Activated CD8-positive, alpha-beta T cell treated with anti-CD3 and anti-CD28 coated beads for 36 hours (primary cell): ENCODE results near the gene S100A6. TPM values are rescaled to one million over a fixed set of nuclear protein-coding genes. Genes with fewer than 3 reads are reported as not detected.
"Not testable (repeated sequence)": the region's sequence is repeated elsewhere in the genome, so short reads cannot be mapped to it uniquely, and the experiment has no call there.

Experiments
- ATAC-seq: fragments of 200-7000 bp; cut with Tn5 transposase; one replicate; pipeline ENCODE4 v1.10.0; 2021; ENCODE audit warnings: mild to moderate bottlenecking, moderate library complexity
- CTCF ChIA-PET: fragments of 350-600 bp; sonication (Branson Sonifier 250); formaldehyde crosslinking; loops from one replicate; lab custom pipeline; 2021; ENCODE audit warnings: antibody characterized with exemption; lab: Charles Lee
- POLR2A ChIA-PET: fragments of 350-600 bp; sonication (Branson Sonifier 250); formaldehyde crosslinking; loops from one replicate; lab custom pipeline; 2021; ENCODE audit warnings: antibody characterized with exemption; lab: Charles Lee
- DNase-seq: peaks from one replicate; pipeline ENCODE4 v3.0.0-alpha.2; 2020
- H3K27ac Mint-ChIP-seq: one replicate; pipeline ENCODE4 v1.8.0; 2021; ENCODE audit warnings: mild to moderate bottlenecking, mixed read lengths
- H3K27me3 Mint-ChIP-seq: one replicate; pipeline ENCODE4 v1.8.0; 2021; ENCODE audit warnings: mixed read lengths
- H3K36me3 Mint-ChIP-seq: one replicate; pipeline ENCODE4 v1.8.0; 2021; ENCODE audit warnings: low read depth, mixed read lengths
- H3K4me1 Mint-ChIP-seq: one replicate; pipeline ENCODE4 v1.8.0; 2021; ENCODE audit warnings: low read depth, mixed read lengths
- H3K4me3 Mint-ChIP-seq: one replicate; pipeline ENCODE4 v1.8.0; 2021; ENCODE audit warnings: mild to moderate bottlenecking, moderate library complexity, mixed read lengths
- H3K9me3 Mint-ChIP-seq: one replicate; pipeline ENCODE4 v1.8.0; 2021; ENCODE audit warnings: mixed read lengths
- intact Hi-C: fragments of 100-400 bp; cut with micrococcal nuclease; formaldehyde crosslinking; loops from one replicate; pipeline ENCODE4 v1.10.0; 2022
- total RNA-seq, 2 experiments: library from RNA; stranded (reverse); gene quantifications; one replicate each; pipeline ENCODE4 v1.2.3, GENCODE V29; 2021
- TF ChIP-seq, protein P1 (sequence below): fragments of 200-600 bp; IDR thresholded peaks from one replicate; pipeline ENCODE4 v1.8.0; 2022; ENCODE audit warnings: antibody characterized with exemption, mild to moderate bottlenecking

Gene S100A6
- total RNA-seq, 2 experiments from 2014 or later, result 200 to 211 TPM

DNA sequence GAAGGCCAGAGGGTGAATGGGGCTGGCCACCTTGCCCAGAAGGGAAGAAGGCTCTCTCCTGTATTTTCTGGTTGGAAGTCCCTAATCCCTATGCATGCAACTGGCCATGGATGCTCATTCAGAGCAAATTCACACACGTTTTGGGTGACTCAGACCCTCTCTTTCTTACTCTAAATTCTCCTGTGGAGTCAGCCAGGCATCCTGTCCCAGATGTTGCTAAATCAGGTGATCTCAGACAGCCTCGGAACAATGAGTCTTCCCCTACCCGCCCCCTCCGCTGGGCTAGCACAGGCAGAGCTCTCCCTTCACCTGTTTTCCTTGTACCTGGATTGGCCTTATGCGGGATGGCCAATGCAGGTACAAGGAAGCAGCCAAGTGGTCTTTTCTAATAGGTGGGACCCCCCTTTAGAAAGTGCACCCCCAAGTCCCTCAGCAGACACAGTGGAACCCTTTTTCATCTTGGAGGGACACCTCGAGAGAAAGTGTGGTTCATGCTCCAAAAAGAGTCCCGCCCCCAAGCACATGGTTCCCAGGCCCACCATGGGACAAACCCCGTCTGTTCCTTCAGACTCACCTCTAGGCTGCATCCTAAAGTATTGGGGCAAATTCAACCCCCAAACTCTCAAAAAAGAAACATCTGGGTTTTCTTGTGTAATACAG is 8.6 kb downstream of the S100A6 start:
- Mint-ChIP-seq H3K27ac (no peak overlapping the region), H3K4me1 (peaks cover 22% of the 10 kb centered on the region), H3K27me3 (no peaks in the 10 kb centered on the region), H3K9me3 (no peaks in the 10 kb centered on the region), H3K36me3 (no peaks in the 10 kb centered on the region), H3K4me3 (no peak overlapping the region)
- TF ChIP-seq, protein P1, sequence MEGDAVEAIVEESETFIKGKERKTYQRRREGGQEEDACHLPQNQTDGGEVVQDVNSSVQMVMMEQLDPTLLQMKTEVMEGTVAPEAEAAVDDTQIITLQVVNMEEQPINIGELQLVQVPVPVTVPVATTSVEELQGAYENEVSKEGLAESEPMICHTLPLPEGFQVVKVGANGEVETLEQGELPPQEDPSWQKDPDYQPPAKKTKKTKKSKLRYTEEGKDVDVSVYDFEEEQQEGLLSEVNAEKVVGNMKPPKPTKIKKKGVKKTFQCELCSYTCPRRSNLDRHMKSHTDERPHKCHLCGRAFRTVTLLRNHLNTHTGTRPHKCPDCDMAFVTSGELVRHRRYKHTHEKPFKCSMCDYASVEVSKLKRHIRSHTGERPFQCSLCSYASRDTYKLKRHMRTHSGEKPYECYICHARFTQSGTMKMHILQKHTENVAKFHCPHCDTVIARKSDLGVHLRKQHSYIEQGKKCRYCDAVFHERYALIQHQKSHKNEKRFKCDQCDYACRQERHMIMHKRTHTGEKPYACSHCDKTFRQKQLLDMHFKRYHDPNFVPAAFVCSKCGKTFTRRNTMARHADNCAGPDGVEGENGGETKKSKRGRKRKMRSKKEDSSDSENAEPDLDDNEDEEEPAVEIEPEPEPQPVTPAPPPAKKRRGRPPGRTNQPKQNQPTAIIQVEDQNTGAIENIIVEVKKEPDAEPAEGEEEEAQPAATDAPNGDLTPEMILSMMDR, result no peak
- ChIA-PET POLR2A (no interaction called here), CTCF (interaction anchor here (0.9 to 1.0 kb wide), 3 partner anchors 17 to 87 kb away, joined by 3 to 4 read pairs (median 3); no protein-coding TSS in a partner anchor)
- intact Hi-C loops, result no loop called here
- ATAC-seq (no peak), DNase-seq (no peak)

DNA sequence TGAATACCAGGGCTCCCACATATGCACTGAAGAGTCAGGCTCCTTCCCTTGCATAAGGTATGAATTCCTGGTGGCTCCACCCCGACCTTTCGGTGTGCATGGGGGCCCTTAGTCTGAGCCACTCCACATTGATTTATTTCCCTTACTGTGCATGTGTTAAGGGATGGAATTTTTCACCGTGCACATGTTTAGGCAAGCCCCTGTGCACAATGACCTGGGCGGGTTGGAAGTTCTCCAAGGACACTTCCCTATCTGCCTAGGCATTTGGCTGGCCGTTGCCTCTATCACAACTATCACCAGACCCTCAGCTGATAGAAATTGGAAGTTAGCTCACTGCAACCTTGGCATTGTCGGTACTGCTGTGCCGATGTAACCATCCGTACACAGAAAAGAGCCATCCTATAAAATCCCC is 9.7 kb downstream of the S100A6 start:
- no peak for ATAC-seq
- intact Hi-C loops, result no loop called here
- no peak for DNase-seq
- no peaks in the 10 kb centered on the region for H3K27me3 Mint-ChIP-seq
- no peak overlapping the region for H3K27ac Mint-ChIP-seq
- ChIA-PET POLR2A (interaction anchor here (0.6 to 1.0 kb wide), 3 partner anchors 9 to 398 kb away, joined by 3 to 5 read pairs (median 3); no protein-coding TSS in a partner anchor), CTCF (interaction anchor here (0.8 to 2.8 kb wide), 7 partner anchors 9 to 88 kb away, joined by 3 to 16 read pairs (median 6); partner anchors contain the start of gene S100A6)
- TF ChIP-seq, protein P1, result no peak
- H3K36me3 Mint-ChIP-seq, result no peaks in the 10 kb centered on the region
- H3K9me3 Mint-ChIP-seq, result no peaks in the 10 kb centered on the region
- peaks cover 13% of the 10 kb centered on the region for H3K4me1 Mint-ChIP-seq
- H3K4me3 Mint-ChIP-seq, result no peak overlapping the region

DNA sequence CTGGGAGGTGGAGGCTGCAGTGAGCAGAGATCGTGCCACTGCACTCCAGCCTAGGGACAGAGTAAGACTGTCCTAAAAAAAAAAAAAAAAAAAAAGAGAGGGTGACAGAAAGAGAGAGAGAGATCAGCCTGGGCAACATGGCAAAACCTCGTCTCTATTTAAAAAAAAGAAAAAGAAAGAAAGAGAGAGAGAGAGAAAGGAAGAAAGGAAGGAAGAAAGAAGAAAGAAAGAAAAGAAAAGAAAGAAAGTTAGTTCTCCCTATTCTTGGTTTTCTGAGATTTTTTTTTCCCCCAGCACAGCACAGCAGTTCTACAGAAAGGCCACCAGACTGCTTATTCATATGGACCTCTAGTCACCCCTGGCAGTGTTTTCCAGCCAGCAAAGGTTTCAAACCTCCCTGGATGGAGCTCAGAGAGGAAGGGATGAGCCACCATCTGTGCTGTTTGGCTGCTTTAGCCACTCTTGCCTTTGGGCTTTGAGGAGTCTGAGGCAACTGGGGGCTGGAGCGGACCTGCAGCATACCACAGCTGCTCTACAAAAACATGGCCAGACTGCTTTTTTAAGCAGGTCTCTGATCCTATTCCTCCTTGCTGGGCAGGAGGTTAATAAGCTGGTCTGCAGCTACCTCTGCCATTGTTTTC is 10.6 kb downstream of the S100A6 start:
- Mint-ChIP-seq H3K27ac (no peak overlapping the region), H3K36me3 (no peaks in the 10 kb centered on the region), H3K9me3 (no peaks in the 10 kb centered on the region), H3K27me3 (no peaks in the 10 kb centered on the region), H3K4me1 (peaks cover 5% of the 10 kb centered on the region), H3K4me3 (no peak overlapping the region)
- ATAC-seq (no peak), DNase-seq (no peak)
- TF ChIP-seq, protein P1, result no peak
- intact Hi-C loops, result no loop called here
- ChIA-PET CTCF (interaction anchor here (0.8 to 2.8 kb wide), 8 partner anchors 10 to 60 kb away, joined by 3 to 16 read pairs (median 5); partner anchors contain the start of gene S100A6), POLR2A (interaction anchor here (0.8 to 1.0 kb wide), 2 partner anchors 9 to 10 kb away, joined by 3 to 5 read pairs; no protein-coding TSS in a partner anchor)

DNA sequence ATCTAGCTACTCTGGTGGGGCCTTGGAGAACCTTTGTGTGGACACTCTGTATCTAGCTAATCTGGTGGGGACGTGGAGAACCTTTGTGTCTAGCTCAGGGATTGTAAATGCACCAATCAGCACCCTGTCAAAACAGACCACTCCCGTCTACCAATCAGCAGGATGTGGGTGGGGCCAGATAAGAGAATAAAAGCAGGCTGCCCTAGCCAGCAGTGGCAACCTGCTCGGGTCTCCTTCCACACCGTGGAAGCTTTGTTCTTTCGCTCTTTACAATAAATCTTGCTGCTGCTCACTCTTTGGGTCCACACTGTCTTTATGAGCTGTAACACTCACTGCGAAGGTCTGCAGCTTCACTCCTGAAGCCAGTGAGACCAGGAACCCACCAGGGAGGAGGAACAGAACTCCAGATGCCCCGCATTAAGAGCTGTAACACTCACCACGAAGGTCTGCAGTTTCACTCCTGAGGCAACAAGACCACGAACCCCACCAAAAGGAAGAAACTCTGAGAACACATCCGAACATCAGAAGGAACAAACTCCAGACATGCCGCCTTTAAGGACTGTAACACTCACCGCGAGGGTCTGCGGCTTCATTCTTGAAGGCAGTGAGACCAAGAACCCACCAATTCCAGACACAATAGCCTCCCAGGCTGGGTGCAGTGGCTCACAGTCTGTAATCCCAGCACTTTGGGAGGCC is 13.3 kb downstream of the S100A6 start:
- CTCF ChIA-PET, result interaction anchor here (0.7 to 4.6 kb wide), 6 partner anchors 10 to 155 kb away, joined by 3 to 39 read pairs (median 10); partner anchors contain the start of gene S100A13
- Mint-ChIP-seq H3K27ac (peak overlapping the region; percentile 71), H3K4me3 (peak overlapping the region; percentile 41)
- intact Hi-C loops, ATAC-seq, H3K36me3 Mint-ChIP-seq, H3K9me3 Mint-ChIP-seq, H3K4me1 Mint-ChIP-seq, H3K27me3 Mint-ChIP-seq: not testable (repeated sequence)
- POLR2A ChIA-PET, result interaction anchor here (1.5 kb wide), 1 partner anchor 96 kb away, joined by 3 read pairs; no protein-coding TSS in a partner anchor
- peak; percentile 38 for DNase-seq

DNA sequence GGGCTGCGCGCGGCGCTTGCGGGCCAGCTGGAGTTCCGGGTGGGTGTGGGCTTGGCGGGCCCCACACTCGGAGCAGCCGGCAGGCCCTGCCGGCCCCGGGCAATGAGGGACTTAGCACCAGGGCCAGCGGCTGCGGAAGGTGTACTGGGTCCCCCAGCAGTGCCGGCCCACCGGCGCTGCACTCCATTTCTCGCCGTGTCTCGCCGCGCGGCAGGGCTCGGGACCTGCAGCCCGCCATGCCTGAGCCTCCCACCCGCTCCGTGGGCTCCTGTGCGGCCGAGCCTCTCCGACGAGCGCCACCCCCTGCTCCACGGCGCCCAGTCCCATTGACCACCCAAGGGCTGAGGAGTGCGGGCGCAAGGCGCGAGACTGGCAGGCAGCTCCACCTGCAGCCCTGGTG is 14.0 kb downstream of the S100A6 start:
- H3K4me3 Mint-ChIP-seq, H3K36me3 Mint-ChIP-seq, H3K27ac Mint-ChIP-seq, DNase-seq, ATAC-seq, H3K27me3 Mint-ChIP-seq, H3K9me3 Mint-ChIP-seq, H3K4me1 Mint-ChIP-seq, intact Hi-C loops: not testable (repeated sequence)
- ChIA-PET CTCF (interaction anchor here (0.7 to 4.6 kb wide), 8 partner anchors 11 to 105 kb away, joined by 3 to 39 read pairs (median 5); partner anchors contain the start of gene S100A13), POLR2A (interaction anchor here (1.5 to 2.5 kb wide), 3 partner anchors 11 to 97 kb away, joined by 3 to 10 read pairs (median 6); partner anchors contain the start of gene S100A6)
